Kidney (tissue), 14 donors: ENCODE data around the gene SLC39A6. TPM values are rescaled to one million over a fixed set of nuclear protein-coding genes. Genes with fewer than 3 reads are reported as not detected.

ENCODE experiments used
- DNase-seq, 5 donors: peaks; one replicate each; pipeline ENCODE4 v3.0.0-alpha.2; 2013 to 2020
- FAIRE-seq: peaks from 2 replicates; lab custom pipeline; 2012; peaks lifted over from hg19 to GRCh38; lab: Jason Lieb, UNC
- H3K27ac ChIP-seq, 2 donors: one replicate each; pipeline ENCODE4 v1.7.0; 2013; ENCODE audit warnings: low read depth in 2 of 2, low read length in 2 of 2, inconsistent platforms in 1 of 2
- H3K27me3 ChIP-seq: one replicate; pipeline ENCODE4 v1.7.1; 2013; ENCODE audit warnings: low read length, inconsistent platforms; ENCODE audit not compliant: control insufficient read depth, insufficient read depth
- H3K36me3 ChIP-seq, 3 donors: one replicate each; pipeline versions ENCODE4 v1.7.0 to v1.7.1; 2013; ENCODE audit warnings: low read length in 3 of 3, control low read depth in 1 of 3, inconsistent platforms in 1 of 3; ENCODE audit not compliant: insufficient read depth in 3 of 3, control insufficient read depth in 2 of 3
- H3K4me1 ChIP-seq, 3 donors: one replicate each; pipeline versions ENCODE4 v1.7.0 to v1.7.1; 2013; ENCODE audit warnings: low read length in 3 of 3, inconsistent platforms in 1 of 3, low read depth in 1 of 3; ENCODE audit not compliant: control insufficient read depth in 2 of 3, insufficient read depth in 2 of 3
- H3K4me3 ChIP-seq, 3 donors: one replicate each; pipeline versions ENCODE4 v1.7.0 to v1.8.1; 2013; ENCODE audit warnings: low read length in 3 of 3, control low read depth in 1 of 3, inconsistent platforms in 1 of 3
- H3K9ac ChIP-seq, 3 donors: one replicate each; pipeline versions ENCODE4 v1.7.0 to v1.7.1; 2013; ENCODE audit warnings: low read length in 3 of 3, control low read depth in 1 of 3, inconsistent platforms in 1 of 3
- H3K9me3 ChIP-seq, 3 donors: one replicate each; pipeline versions ENCODE4 v1.7.0 to v1.7.1; 2013; ENCODE audit warnings: low read length in 3 of 3, control low read depth in 1 of 3, inconsistent platforms in 1 of 3; ENCODE audit not compliant: control insufficient read depth in 2 of 3, insufficient read depth in 1 of 3
- CTCF ChIP-seq: IDR thresholded peaks from 3 replicates; pipeline ENCODE4 v1.5.1; 2012; ENCODE audit warnings: mild to moderate bottlenecking, moderate library complexity, borderline replicate concordance; ENCODE audit not compliant: insufficient read depth; ENCODE audit errors: extremely low read depth
- intact Hi-C: fragments of 100-400 bp; cut with DNase I; formaldehyde crosslinking; loops from one replicate; pipeline ENCODE4 v1.11.1; 2022
- polyA plus RNA-seq: library from polyadenylated mRNA; stranded (reverse); fragments of 350-450 nt; fragmentation: Illumina TruSeq; extraction: RNeasy Lipid Tissue Mini Kit (QIAGEN cat#74804); gene quantifications from one replicate; pipeline ENCODE4 v1.2.3, GENCODE V29; 2014; ENCODE audit warnings: low read depth, low replicate concordance; ENCODE audit not compliant: insufficient read depth
- total RNA-seq: library from RNA; stranded (reverse); fragmentation: NEBNext Ultra II Directional; extraction: Animal tissue kit (Norgen Biotek cat#: 25700); gene quantifications from one replicate; pipeline ENCODE4 v1.2.1, GENCODE V29; 2021
- donor health status: control.
- donor health status: control.
- donor health status: control.
- donor health status: control.
- donor health status: control.
- donor health status: DM: yes; HTN: yes; CAD: no.
- donor health status: Normal renal cell carcinoma (clear cell type).

SLC39A6 gene
- total and polyA plus RNA-seq, 2 donors from 2014 or later = 27.3 to 44.7 TPM

- H3K27ac ChIP-seq = no peak overlapping the region
- no peak for TF ChIP-seq CTCF
- H3K4me3 ChIP-seq = no peak overlapping the region
- no peak for FAIRE-seq
- no peak overlapping the region for H3K9ac ChIP-seq
- no peak for DNase-seq
- H3K9me3 ChIP-seq = no peaks in the 10 kb centered on the region
- no peaks in the 10 kb centered on the region for H3K27me3 ChIP-seq
- H3K4me1 ChIP-seq = peaks cover 0 to 12% (median 9%) of the 10 kb centered on the region in 3 donors
- peaks cover under 1 to 5% (median 2%) of the 10 kb centered on the region in 3 donors for H3K36me3 ChIP-seq
- intact Hi-C loops = no loop called here
Observed at GRCh38 chr18:36131692-36132483, 2.7 kb upstream of the SLC39A6 start.

GRCh38 chr18:36130883-36131653 is 1.9 kb upstream of the SLC39A6 start:
- Histone ChIP-seq H3K9me3 (no peaks in the 10 kb centered on the region), H3K27me3 (no peaks in the 10 kb centered on the region), H3K4me1 (peaks cover 0 to 12% (median 9%) of the 10 kb centered on the region in 3 donors), H3K36me3 (peaks cover 0 to 2% (median 0%) of the 10 kb centered on the region in 3 donors), H3K9ac (peak overlapping the region in 1 of 3 donors; percentile 93), H3K4me3 (peak overlapping the region; percentile 92 to 96 (median 93)), H3K27ac (no peak overlapping the region)
- FAIRE-seq (no peak), DNase-seq (peak in 1 of 5 donors; percentile 56)
- intact Hi-C loops = no loop called here
- no peak for TF ChIP-seq CTCF

GRCh38 chr18:36130039-36130831 is 1.1 kb upstream of the SLC39A6 start:
- TF ChIP-seq CTCF = no peak
- FAIRE-seq (no peak), DNase-seq (no peak)
- Histone ChIP-seq H3K36me3 (peaks cover 0 to 6% (median 0%) of the 10 kb centered on the region in 3 donors), H3K27me3 (no peaks in the 10 kb centered on the region), H3K27ac (peak overlapping the region; percentile 99), H3K9me3 (no peaks in the 10 kb centered on the region), H3K4me1 (peaks cover 0 to 12% (median 9%) of the 10 kb centered on the region in 3 donors), H3K9ac (peak overlapping the region; percentile 87 to 98 (median 93)), H3K4me3 (peak overlapping the region; percentile 92 to 96 (median 93))
- intact Hi-C loops = no loop called here
